Germinal center (tissue), 1 donor: ENCODE results near the gene SAC3D1.
A peak's percentile ranks its signal among the peaks of the same experiment; 100 is the strongest.
"Not testable (repeated sequence)": the region's sequence is repeated elsewhere in the genome, so short reads cannot be mapped to it uniquely, and the experiment has no call there.

Experiments used
- DNase-seq: peaks from one replicate; pipeline ENCODE4 v3.0.0; 2012; ENCODE audit warnings: mixed read lengths, low spot score

Gene SAC3D1

DNA sequence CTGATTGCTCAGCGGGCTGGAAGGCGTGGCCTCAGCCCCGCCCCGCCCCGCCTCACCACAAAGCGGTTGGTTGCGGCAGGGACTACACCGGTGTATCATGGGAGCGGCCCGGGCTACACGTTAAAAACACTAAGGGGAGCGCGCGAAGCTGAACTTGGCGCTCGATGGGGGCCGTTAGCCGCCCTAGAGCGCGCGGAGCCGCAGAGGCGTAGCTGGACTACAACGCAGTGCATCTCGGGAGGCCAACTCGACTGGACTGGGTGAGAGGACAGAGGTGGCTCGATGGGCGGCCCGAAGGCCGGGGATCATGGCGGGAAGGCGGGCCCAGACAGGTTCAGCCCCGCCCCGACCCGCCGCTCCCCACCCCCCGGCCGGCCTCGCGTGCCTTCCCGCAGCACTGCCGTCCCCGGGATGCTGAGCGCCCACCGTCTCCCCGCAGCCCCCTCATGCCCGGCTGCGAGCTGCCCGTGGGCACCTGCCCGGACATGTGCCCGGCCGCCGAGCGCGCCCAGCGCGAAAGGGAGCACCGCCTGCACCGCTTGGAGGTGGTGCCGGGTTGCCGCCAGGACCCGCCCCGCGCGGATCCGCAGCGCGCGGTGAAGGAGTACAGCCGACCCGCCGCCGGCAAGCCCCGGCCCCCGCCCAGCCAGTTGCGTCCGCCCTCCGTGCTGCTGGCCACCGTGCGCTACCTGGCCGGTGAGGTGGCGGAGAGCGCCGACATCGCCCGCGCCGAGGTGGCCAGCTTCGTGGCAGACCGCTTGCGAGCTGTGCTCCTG, at the start of gene SAC3D1:
TSS of gene SAC3D1 (plus strand) at position 364 of the 776 bp plus-strand sequence. CDS start at position 447, 83 bp downstream.
- DNase-seq: peak; percentile 95

DNA sequence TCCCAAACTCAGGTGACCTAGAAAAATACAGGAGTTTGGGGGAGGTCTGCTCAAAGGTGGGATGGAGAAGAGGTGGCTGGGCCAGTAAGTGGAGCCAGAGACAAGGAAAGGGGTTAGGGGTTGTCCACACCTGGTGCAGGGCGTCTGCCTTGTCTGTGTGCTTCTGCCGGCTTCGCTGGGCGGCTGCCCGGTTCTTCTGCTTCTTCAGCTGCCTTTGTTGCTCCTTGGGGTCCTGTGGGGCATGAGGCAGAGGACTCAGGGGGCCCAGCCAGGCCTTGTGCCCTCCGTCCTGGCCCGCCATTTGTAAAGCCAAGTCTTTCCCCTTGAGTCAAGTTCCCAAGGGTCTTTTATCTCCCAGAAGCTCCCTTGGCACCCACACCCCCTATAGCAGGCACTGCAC, 46.7 kb upstream of the SAC3D1 start:
- no peak for DNase-seq

DNA sequence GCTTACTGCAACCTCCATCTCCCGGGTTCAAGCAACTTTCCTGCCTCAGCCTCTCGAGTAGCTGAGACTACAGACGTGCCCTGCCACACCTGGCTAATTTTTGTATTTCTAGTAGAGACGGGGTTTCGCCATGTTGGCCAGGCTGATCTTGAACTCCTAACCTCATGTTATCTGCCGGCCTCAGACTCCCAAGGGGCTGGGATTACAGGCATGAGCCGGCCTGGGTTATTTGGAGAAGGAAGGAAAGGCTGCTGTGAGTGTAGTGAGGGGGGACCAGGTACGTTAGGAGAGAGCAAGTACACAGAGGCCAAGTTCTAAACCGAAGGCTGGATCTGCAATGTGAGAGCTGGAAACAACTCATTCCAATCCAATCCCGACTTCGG, 44.7 kb upstream of the SAC3D1 start:
- no peak for DNase-seq

DNA sequence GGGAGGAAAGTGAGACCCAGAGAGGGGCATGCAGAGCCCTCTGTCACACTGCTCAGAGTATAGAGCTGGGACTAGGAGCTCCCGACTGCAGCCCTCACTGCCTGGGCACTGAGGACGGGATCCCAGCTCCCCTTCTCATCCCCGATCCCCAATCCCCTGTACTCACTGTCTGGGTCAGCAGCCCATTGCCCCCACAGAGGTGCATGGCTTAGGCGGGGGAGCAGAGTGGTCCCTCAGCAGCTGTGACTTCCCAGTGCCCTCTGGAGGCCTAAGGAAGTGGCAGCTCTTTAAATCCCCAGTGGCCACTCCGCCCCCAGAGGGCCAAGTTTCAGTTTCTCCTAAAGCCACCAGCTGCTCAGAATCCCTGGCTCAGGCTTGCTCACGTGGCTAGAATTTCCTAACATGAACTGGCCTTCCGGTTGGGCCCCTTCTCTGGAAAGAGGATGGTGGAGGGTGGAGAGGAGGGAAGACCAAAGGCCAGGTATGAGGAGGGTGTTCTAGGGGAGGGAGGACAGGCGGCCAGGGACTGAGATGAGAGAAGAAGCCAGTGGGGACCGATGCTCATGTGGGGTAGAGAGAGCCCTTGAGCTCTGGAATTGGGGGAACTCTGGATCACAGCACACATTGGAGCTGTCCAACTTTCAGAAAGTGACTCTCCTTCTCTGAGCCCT, 44.2 kb upstream of the SAC3D1 start, which contains the start of gene BATF2:
TSS of gene BATF2 (minus strand) at position 262 of the 671 bp plus-strand sequence. CDS start at position 205, 57 bp downstream.
- DNase-seq: peak; percentile 80

DNA sequence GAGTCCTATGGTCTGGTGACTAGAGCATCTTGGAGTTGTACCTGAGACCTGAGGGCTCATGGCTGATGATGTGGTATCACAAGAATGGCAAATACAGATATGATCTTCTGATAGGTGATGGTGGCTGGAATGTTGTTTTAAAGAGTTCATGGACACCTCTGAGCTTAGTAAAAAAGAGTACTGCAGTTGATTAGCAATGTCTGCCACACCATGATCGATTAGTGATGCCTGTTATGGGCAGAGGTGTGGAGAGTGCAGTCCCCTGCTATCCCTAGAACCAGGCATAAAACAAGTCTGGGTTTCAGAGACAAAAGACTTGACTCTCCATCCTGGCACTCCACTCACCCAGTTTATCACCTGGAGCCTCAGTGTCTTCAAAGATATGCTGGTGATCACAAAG, 42.9 kb upstream of the SAC3D1 start:
- no peak for DNase-seq

DNA sequence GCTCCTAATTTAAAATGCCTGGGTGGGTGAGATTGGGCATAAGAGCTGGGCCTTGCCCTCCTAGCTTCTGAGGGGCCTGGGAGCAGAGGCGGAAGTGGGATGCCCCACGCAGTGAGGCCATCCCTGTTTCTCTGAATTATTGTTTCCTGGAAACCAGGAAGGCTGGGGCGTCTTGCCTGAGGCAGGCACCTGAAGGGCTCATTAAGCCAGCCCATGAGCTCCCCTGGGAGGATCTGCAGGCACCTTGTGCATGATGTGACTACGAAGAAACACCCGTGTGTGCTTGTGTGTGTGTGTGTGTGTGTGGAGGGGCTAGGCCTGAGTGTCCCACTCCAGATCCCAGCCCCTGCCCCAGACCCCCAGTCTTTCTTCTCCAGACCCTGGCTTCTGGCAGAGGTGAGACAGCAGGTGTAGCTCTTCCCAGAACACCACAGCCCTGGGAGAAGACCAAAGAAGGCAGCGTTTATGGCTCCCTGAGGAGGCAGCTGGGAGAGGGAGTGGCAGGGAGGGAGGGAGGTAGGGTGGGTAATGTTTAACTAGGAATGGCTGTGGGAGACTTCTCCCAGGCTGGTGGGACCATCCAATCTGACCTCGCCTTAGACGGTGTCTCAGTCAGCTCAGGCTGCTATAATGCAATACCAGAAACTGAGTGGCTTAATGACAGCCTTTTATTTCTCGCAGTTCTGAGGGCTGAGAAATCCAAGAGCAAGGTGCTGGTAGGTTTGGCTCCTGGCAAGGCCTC, 42.1 kb upstream of the SAC3D1 start:
- no peak for DNase-seq

DNA sequence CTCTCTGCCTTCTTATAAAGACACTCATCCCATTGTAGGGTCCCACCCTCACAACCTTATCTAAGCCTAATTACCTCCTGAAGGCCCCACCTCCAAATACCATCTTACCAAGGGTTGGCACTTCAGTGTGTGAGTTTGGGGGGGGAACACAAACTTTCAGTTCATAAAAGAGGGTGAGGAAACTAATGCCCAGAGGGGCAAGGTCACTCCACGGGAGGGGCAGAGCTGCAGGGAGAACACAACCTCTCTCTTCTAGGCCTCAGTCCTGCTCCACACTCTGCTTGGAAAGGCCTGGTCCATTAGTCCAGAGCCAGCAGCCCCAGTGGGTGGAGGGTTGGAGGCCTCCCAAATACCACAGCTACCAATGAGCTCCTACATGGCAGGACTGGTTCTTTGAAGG, 41.5 kb upstream of the SAC3D1 start:
- DNase-seq: no peak

DNA sequence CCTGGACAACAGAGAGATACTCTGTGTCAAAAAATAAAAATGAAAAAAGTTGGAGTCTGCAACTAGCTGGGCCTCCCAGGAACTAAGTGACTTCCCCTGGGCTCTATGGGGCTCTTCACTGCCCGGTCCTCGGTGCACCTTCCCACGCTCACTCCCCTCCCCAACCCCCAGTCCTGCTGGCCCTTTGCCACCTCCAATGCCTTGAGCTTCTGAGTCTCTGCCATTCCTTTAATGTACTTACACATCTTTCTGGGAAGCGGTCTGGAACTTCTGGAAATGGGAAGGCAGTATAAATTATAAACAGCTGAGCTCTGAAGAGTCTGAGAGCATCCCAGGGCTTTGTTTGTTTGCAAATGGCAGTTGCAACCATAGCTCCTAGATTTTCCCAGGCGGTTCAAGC, 38.3 kb upstream of the SAC3D1 start:
- no peak for DNase-seq

DNA sequence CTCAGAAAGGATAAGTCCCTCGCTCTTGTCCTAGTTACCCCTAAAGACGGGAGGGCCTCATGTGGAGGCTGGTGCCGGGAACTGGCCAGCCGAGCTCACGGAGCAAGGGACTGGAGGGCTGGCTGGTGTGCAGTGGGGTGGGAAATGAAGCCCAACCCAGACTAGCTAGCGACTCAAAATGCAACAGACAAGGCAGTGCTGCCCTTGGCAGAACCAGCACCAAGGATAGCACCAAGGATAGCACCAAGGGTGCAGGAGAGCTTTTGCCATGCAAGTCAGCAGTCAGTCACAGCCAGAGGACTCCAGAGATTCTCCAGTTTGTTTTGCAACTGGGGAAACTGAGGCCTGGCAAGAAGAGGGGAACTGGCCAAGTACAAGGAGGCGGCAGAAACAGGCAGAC, 37.7 kb upstream of the SAC3D1 start:
- DNase-seq: no peak

DNA sequence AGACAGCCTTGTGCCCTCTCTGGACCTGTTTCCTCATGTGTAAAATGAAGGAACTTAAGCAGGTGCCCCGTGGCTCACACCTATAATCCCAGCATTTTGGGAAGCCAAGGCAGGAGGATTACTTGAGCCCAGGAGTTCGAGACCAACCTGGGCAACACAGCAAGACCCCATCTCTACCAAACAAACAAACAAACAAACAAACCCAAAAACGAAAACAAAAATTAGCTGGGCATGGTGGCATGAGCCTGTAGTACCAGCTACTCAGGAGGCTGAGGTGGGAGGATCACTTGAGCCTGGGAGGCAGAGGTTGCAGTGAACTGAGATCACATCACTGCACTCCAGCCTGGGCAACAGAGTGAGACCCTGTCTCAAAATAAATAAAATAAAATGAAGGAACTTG, 37.0 kb upstream of the SAC3D1 start:
- DNase-seq: not testable (repeated sequence)

DNA sequence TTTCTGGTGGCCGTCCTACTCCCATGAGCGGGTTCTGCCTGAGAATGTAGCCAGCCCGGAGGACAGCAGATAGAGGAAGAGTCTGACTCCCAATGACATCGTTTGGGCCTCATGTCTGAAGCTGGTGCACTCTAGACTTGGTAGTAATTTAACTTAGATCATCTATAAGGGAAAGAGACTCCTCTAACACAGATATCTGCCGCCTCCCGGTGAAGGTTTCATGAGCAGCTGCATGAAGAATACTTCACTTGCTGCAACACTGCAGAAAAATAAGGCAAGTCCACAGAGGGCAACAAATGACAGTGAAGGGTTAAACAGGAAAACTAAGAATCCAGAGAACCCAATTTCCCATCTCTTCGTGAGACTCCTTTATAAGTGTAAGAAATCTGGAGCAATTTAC, 33.0 kb upstream of the SAC3D1 start:
- no peak for DNase-seq

DNA sequence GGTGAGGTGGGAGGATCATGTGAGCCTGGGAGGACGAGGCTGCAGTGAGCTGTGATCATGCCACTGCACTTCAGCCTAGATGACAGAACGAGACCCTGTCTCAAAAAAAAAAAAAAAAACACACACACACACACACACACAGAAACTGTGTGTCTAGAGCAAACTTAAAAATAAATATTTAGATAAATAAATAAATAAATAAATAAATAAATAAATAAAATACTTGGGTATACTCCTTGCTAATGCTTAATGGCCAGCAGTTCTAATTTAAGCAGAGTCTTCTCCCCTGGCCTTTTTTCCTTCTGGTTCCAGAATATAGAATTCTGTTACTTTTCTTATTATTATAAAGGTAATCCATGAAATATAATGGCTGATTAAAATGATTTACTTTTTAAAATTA, 32.1 kb upstream of the SAC3D1 start:
- no peak for DNase-seq

DNA sequence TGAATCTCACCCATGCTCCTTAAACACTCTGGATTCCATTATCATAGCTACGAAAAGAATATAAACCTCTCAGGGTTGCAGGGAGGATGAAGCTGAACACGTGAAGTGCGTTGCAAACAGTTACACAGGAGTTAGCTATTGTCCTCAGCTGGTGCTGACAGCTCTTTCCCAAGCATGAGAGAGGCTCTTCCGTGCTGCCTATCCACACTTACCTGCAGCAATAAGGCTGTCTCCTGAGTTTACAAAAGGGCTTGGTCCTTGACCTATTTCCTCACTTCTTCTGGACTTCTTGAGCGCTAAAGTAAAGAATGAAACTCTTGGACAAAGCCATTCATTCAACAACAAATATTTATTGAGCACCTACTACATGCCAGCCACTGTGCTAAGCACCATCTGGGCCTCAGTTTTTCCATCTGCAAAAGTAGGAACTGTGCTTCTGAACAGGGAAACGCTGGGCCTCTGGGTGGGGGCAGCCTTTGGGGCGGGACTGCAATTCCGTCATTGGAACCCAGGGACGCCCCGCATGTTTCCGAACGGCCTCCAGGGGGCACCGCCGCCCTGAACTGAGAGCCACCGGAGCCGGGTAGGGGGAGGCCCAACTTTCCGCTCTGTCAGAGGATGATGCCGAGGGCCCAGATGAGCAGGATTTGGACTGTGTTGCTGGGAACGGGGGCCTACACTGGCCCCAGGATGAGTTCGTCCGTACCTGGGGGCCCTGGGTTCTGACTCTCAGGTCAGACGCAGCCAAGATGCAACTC, 27.7 kb upstream of the SAC3D1 start:
- peak; percentile 95 for DNase-seq

DNA sequence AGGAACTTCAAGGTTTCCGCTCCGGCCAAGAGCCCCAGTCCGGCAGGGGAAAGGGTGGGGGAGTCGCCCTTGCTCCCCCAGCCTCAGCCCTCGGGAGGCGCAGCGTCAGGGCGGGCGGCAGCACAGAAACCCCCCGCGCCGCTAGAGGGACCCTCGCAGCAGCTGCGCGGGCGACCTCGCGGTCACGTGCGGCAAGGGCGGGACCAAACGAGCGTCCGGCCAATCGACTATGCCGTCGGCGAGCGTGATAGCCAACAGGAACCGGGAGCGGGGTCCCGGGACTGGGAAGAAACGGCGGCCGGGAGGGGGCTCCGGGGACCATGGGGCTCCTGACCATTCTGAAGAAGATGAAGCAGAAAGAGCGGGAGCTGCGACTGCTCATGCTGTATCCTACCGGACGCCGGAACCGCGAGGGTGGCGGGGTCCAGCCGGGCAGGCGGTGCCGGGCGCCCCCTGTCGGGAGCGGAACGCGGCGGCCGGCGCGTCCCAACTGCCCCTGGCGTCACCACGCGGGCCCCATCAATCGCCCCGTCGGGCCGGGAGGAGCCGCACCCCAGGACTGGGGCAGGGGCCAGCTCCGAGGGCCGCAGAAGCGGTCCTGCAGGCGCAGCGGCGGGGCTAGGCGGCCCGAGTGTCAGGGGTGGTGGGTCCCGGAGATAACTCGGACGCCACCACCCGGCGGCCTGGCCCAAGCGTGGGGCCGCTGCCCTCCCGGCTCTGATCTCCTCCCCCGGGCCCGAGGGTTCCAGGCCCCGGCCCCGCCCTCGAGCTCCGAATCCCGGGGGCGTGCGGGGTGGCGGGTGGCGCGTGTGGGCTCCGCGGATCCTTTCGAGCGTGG, 26.9 kb upstream of the SAC3D1 start, which contains the start of gene ARL2:
TSS of gene ARL2 (plus strand) at position 273 of the 838 bp plus-strand sequence. CDS start at position 321, 48 bp downstream.
- peak; percentile 95 for DNase-seq

DNA sequence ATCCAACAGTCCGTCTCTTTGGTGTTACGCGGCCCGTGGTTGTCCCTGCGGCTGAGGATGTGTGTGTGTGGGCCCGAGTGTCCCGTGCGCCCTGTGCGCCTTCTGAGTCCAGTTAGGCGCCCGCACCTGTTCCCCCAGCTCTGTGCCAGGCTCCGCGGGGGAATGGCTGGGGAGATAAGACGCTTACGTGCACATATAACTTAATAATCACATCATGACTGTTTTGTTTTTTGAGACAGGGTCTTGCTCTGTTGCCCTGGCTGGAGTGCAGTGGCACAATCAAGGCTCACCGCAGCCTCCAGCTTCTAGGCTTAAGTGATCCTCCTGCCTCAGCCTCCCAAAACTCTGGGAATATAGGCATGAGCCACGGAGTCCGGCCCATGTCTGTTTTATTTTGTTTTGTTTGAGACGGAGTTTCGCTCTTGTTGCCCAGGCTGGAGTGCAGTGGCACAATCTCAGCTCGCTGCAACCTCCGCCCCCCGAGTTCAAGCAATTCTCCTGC, 26.2 kb upstream of the SAC3D1 start:
- DNase-seq: no peak

DNA sequence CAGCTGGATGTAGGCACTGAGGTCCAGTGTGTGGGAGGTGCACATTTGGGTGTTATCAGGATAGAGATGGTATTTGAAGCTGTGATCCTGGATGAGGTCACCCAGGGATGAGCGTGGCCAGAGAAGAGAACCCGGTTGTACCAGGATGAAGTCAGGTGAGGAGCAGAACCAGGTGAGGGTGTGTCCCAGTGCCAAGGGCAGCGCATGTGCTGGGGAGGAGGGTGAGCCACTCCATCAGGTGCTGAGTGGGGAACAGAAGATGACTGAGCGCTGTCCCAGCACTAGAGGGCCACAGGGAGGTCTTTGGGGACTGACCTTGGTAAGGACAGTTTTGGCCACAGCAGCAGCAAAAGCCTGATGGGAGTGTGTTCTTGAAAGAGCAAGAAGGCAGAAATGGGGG, 24.3 kb upstream of the SAC3D1 start:
- no peak for DNase-seq

DNA sequence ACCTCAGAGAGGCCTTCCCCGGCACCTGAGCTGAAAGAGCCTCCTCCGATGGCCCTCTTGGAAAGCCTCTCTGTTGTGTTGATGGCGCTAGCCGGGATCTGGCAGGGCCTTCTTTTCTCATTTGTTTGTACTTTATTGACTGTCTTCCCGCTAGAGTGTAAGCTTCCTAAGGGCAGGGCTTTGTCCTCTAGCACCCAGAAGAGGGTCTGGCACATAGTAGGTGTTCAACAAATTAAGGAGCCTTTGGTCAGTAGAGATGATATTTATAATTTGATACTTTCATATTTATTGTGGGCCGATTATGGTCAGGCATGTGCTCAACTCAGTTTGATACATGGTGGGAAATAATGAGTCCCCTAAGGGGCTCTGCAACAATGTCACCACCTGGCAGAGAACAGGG, 23.1 kb upstream of the SAC3D1 start:
- DNase-seq: no peak

DNA sequence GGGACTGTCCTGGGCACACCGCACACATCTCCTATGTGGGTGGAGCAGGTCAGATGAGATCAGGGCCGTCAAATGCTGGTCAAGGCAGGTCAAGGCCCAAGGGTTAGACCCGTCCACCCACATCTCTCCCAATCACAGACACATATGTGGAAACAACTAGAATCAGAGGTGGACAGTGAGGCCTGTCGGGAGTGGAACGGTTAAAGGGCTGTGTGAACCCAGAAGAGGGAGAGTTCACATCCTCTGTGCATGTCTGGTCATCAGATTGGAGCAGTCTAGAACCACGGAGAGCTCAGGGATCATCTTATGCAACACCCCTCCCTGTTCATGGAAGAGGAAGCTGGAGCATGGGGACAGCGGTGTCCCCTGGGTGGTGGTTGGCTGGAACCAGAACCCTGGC, 21.2 kb upstream of the SAC3D1 start:
- DNase-seq: no peak

DNA sequence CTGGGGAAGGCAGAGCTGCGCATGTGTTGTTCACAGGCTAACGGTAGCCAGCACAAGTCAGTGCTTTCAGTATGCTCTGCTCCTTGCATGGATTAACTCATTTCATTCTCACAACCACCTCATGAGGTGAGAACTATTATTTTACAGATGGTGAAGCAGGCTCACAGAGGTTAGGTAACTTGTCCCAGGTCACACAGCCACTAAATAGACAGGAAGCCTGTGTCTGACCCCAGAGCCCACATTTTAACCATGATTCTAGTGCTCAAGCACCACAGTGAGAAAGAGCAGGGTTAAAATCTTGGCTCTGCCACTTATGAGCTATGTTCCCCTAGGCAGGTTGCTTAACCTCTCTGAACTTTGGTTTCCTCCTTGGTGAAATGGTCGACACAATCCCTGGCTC, 20.0 kb upstream of the SAC3D1 start:
- no peak for DNase-seq

DNA sequence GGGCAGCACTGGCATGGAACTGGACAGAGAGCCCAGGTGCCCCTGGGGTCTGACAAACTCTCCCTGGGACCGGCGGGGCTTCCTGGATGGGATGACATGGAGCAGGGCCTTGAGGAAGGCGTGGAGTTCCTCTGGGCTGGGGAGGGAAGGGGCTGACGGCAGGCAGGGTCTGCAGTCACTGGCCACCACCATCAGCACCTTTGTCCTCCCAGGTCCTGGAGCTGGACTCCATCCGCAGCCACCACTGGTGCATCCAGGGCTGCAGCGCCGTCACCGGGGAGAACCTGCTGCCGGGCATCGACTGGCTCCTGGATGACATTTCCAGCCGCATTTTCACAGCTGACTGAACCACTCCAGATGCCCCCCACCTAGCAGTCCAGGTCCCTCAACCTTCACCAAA, 19.5 kb upstream of the SAC3D1 start:
- DNase-seq: no peak

DNA sequence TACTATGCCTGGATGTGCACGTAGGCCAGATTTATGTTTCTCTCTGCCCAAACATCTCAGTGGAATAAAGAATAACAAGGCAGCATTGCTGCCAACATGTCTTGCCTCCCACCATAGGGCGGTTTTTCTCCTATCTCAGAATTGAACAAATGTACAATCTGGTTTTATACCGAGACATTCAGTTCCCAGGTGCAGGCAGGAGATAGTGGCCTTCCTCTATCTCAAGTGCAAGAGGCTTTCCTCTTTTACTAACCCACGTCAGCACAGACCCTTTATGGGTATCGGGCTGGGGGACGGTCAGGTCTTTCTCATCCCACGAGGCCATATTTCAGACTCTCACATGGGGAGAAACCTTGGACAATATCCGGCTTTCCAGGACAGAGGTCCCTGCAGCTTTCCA, 17.5 kb upstream of the SAC3D1 start:
- not testable (repeated sequence) for DNase-seq
